ENCODE data around the gene NALCN.

DNA sequence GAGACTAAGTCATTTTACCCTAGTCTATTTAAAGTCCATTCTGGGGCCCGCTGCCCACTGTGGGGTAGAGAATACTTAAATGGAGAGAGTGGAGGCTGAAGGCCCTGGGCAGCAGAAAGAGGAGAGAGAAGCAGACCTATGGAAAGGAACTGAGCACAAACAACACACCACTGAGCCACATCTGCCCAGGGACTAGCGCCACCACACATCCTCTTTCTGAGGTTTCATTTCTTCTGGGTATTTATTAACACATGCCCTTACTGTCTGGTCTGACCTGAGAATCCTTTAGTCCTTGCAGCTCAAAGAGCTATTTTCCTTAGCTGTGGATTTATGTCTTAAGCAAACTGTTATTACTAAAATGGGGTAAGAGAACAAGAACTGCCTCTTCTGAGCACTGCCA, 154.0 kb downstream of the NALCN start:
- TF ChIP-seq, protein P1, sequence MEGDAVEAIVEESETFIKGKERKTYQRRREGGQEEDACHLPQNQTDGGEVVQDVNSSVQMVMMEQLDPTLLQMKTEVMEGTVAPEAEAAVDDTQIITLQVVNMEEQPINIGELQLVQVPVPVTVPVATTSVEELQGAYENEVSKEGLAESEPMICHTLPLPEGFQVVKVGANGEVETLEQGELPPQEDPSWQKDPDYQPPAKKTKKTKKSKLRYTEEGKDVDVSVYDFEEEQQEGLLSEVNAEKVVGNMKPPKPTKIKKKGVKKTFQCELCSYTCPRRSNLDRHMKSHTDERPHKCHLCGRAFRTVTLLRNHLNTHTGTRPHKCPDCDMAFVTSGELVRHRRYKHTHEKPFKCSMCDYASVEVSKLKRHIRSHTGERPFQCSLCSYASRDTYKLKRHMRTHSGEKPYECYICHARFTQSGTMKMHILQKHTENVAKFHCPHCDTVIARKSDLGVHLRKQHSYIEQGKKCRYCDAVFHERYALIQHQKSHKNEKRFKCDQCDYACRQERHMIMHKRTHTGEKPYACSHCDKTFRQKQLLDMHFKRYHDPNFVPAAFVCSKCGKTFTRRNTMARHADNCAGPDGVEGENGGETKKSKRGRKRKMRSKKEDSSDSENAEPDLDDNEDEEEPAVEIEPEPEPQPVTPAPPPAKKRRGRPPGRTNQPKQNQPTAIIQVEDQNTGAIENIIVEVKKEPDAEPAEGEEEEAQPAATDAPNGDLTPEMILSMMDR (IDR thresholded peaks at IDR 0.05): no peak
- TF ChIP-seq POLR2A (IDR thresholded peaks at IDR 0.05) (no peak), POLR2AphosphoS5 (IDR thresholded peaks at IDR 0.05) (no peak)
